DND-41 (cell line): Measurements from ENCODE around the gene TNS1.
"Not testable (repeated sequence)": the region's sequence is repeated elsewhere in the genome, so short reads cannot be mapped to it uniquely, and the experiment has no call there.

Experiments
- ATAC-seq: fragments of 200-7000 bp; cut with Tn5 transposase; 3 replicates; pipeline ENCODE4 v1.9.1; 2021; ENCODE audit warnings: low read depth; ENCODE audit not compliant: insufficient read depth
- DNase-seq: peaks from one replicate; pipeline ENCODE4 v3.0.0-alpha.2; 2020
- H2AFZ ChIP-seq: 2 replicates; pipeline ENCODE4 v1.6.0; 2012; ENCODE audit warnings: low read depth, low read length
- H3K27ac ChIP-seq: 2 replicates; pipeline ENCODE4 v1.5.1; 2012; ENCODE audit warnings: low read length, inconsistent platforms
- H3K27me3 ChIP-seq: fragments of 200-600 bp; sonication (generic); 2 replicates; pipeline ENCODE4 v1.6.0; 2012; ENCODE audit warnings: low read length, mild to moderate bottlenecking, inconsistent platforms; ENCODE audit not compliant: insufficient read depth, poor library complexity
- H3K36me3 ChIP-seq: 2 replicates; pipeline ENCODE4 v1.5.1; 2012; ENCODE audit warnings: low read length, inconsistent platforms; ENCODE audit not compliant: insufficient read depth
- H3K4me1 ChIP-seq: 2 replicates; pipeline ENCODE4 v1.5.1; 2012; ENCODE audit warnings: mild to moderate bottlenecking, low read length; ENCODE audit not compliant: insufficient read depth
- H3K4me2 ChIP-seq: 2 replicates; pipeline ENCODE4 v1.6.0; 2012; ENCODE audit warnings: mild to moderate bottlenecking, moderate library complexity, low read length, inconsistent platforms; ENCODE audit not compliant: insufficient read depth
- H3K4me3 ChIP-seq, 2 experiments: fragments of 200-600 bp in 1 of 2; shearing (Covaris generic) in 1 of 2; 2 replicates each; pipeline ENCODE4 v1.5.1; 2012 to 2016; ENCODE audit warnings: inconsistent platforms in 2 of 2, low read length in 2 of 2, mild to moderate bottlenecking in 2 of 2, low read depth in 1 of 2, moderate library complexity in 1 of 2
- H3K79me2 ChIP-seq: 2 replicates; pipeline ENCODE4 v1.6.0; 2012; ENCODE audit warnings: low read length, inconsistent platforms; ENCODE audit not compliant: insufficient read depth
- H3K9ac ChIP-seq: 2 replicates; pipeline ENCODE4 v1.6.0; 2012; ENCODE audit warnings: low read depth, mild to moderate bottlenecking, inconsistent platforms, low read length, moderate library complexity
- H3K9me3 ChIP-seq: 2 replicates; pipeline ENCODE4 v1.5.1; 2012; ENCODE audit warnings: low read length, moderate library complexity, mild to moderate bottlenecking, inconsistent platforms; ENCODE audit not compliant: insufficient read depth, severe bottlenecking
- H4K20me1 ChIP-seq: 2 replicates; pipeline ENCODE4 v1.6.0; 2012; ENCODE audit warnings: low read length; ENCODE audit not compliant: insufficient read depth
- EZH2 ChIP-seq: IDR thresholded peaks from 3 replicates; pipeline ENCODE4 v1.6.1; 2012; ENCODE audit warnings: borderline replicate concordance, low read depth, mild to moderate bottlenecking, moderate library complexity, low read length, inconsistent platforms; ENCODE audit not compliant: severe bottlenecking
- TF ChIP-seq, protein P1 (sequence below): IDR thresholded peaks from 2 replicates; pipeline ENCODE4 v1.5.1; 2012; ENCODE audit warnings: borderline replicate concordance, low read length, moderate library complexity, mild to moderate bottlenecking; ENCODE audit not compliant: poor library complexity, severe bottlenecking; ENCODE audit errors: extremely low read depth

TNS1 gene

DNA sequence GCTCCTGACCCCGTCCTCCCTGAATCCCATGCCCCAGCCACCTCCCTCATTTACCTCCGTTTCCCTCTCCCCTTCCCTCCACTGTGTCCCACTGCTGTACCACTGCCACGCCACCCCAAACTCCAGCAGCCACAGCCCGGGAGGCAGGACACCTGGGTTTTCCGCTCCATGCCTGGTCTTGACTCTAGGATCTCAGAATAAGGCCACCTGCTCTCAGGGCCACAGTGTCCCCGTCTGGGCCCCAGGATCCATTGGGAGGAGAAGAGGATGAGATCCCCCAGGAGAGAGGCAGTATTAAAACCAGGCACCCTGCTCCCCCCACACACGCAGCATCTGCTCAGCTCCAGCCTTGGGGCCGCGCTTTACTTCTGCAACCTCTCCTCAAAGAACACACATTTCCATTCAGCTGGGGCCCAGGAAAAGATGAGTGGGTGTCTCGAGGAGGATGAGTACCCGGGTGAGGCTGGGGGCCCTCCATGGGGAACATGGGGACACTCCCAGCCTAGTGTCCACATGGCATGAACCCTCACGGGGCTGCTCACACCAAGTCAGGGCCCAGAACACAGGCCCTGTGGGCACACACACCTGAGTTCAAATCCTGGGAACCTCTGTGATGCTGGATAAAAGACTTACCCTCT is 32.8 kb upstream of the TNS1 start:
- no peaks in the 10 kb centered on the region for H3K79me2 ChIP-seq
- no peak overlapping the region for H2AFZ ChIP-seq
- peaks cover 9% of the 10 kb centered on the region for H3K27me3 ChIP-seq
- ATAC-seq (no peak), DNase-seq (no peak)
- peaks cover 5% of the 10 kb centered on the region for H4K20me1 ChIP-seq
- H3K4me2 ChIP-seq: no peak overlapping the region
- H3K4me1 ChIP-seq: peaks cover 4% of the 10 kb centered on the region
- no peaks in the 10 kb centered on the region for H3K9me3 ChIP-seq
- no peak overlapping the region for H3K27ac ChIP-seq
- H3K9ac ChIP-seq: no peak overlapping the region
- H3K36me3 ChIP-seq: no peaks in the 10 kb centered on the region
- no peak for TF ChIP-seq EZH2
- TF ChIP-seq, protein P1, sequence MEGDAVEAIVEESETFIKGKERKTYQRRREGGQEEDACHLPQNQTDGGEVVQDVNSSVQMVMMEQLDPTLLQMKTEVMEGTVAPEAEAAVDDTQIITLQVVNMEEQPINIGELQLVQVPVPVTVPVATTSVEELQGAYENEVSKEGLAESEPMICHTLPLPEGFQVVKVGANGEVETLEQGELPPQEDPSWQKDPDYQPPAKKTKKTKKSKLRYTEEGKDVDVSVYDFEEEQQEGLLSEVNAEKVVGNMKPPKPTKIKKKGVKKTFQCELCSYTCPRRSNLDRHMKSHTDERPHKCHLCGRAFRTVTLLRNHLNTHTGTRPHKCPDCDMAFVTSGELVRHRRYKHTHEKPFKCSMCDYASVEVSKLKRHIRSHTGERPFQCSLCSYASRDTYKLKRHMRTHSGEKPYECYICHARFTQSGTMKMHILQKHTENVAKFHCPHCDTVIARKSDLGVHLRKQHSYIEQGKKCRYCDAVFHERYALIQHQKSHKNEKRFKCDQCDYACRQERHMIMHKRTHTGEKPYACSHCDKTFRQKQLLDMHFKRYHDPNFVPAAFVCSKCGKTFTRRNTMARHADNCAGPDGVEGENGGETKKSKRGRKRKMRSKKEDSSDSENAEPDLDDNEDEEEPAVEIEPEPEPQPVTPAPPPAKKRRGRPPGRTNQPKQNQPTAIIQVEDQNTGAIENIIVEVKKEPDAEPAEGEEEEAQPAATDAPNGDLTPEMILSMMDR: no peak
- no peak overlapping the region for H3K4me3 ChIP-seq

DNA sequence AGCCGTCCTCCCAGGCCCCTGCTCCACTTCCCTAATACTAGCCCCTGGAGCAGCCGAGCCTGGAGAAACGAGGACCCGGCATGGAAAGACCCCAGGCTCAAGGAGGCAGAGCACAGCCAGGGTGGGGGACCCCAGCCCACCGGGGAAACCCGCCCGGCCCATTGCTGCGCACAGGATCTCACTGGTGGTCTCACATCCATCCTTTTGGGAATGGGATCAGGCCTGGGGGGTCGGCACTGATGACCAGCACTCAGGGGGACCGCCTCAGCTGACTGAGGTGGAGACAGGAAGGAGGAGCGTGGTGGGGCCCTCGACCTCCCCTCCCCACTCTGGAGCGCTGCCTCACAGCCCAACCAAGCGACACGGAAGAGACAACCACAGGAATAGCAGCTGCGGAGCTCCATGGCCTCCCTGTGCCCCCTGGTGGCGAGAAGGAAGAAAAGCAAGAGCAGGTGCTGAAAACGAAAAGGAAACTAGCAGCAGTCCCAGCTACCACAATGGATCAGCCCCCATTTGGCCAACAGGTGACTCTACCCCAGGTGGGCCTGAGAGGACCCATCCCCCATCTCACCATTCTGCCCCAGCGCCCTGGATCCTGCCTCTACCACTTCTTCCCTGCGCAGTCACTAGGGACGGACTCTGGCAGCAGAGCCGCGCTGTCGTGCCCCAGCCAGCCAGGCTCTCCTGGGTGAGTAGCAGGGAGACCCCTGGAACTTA is 31.9 kb upstream of the TNS1 start:
- not testable (repeated sequence) for H3K9me3 ChIP-seq, H3K79me2 ChIP-seq, H3K27me3 ChIP-seq, H3K4me3 ChIP-seq, H3K27ac ChIP-seq, H3K36me3 ChIP-seq, H3K9ac ChIP-seq, H4K20me1 ChIP-seq, H3K4me1 ChIP-seq
- 0 out of 2 replicates have a peak overlapping the region, but pooled peaks have one; percentile 53 for H2AFZ ChIP-seq
- TF ChIP-seq, protein P1: peak; percentile 74
- DNase-seq (peak; percentile 81), ATAC-seq (peak; percentile 98)
- peak overlapping the region; percentile 47 for H3K4me2 ChIP-seq

DNA sequence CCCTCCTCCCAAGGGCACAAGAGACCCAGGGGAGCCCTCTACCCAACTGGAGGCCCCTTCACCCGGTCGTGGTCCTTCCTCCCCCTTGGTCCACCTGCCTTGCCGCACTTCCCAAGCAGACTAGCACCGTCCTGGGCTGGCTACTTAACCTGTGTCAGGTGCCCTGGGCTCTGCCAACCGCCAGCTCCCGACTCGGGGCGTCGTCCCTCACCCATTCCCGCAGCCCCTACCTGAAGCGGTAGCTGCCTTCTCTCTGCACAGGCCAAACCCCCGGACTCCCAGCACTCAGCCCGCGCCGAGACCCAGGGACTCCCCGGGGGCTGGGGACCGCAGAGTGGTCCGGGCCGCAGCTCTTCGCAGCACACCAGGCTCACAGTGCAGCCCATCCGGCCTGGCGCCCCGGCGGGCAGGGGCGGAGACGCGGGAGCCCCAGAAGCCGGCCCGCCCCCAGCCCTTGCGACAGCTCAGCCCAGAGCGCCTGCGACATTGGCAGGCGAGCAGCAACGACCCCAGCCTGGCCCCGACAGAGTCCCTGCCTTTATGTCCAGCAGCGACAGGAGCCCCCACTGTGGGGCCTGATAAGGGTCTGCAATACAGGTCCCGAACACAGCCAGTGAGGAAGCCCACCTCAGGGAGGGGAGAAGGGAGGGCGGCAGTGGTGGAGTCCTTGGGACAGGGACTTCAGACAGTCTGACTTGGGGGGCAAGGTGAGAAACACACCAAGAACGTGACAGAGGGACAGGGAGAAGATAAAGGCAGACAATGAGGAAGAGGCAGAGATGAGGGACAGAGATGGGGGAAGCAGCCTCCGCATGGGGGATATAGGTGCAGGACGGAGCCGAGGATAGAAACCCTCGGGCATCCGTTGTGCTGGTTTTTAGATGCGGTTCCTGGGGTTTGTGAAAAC is 31.0 kb upstream of the TNS1 start:
- no peak for TF ChIP-seq EZH2
- TF ChIP-seq, protein P1: no peak
- Histone ChIP-seq H3K9me3 (no peaks in the 10 kb centered on the region), H3K4me3 (no peak overlapping the region), H4K20me1 (peaks cover 5% of the 10 kb centered on the region), H3K36me3 (no peaks in the 10 kb centered on the region), H3K4me1 (peaks cover 4% of the 10 kb centered on the region), H3K79me2 (no peaks in the 10 kb centered on the region), H3K4me2 (no peak overlapping the region), H2AFZ (no peak overlapping the region), H3K27me3 (peaks cover 3% of the 10 kb centered on the region), H3K9ac (no peak overlapping the region), H3K27ac (no peak overlapping the region)
- DNase-seq: peak; percentile 3
- ATAC-seq: no peak
